ENCODE measurements around the gene ZNF473. TPM values are rescaled to one million over a fixed set of nuclear protein-coding genes. Genes with fewer than 3 reads are reported as not detected.
"Not testable (repeated sequence)": the region's sequence is repeated elsewhere in the genome, so short reads cannot be mapped to it uniquely, and the experiment has no call there.

ZNF473 gene
- total RNA-seq, 1 donor from 2014 or later = 9.0 TPM

GRCh38 chr19:50076581-50077355, 51.0 kb downstream of the ZNF473 start:
- ATAC-seq; intact Hi-C loops (cut with DNase I): not testable (repeated sequence)
- DNase-seq (ENCODE audit: low spot score) = peak; percentile 6

GRCh38 chr19:50079014-50079413, 53.2 kb downstream of the ZNF473 start:
- intact Hi-C loops (cut with DNase I); DNase-seq (ENCODE audit: low spot score); ATAC-seq: not testable (repeated sequence)

GRCh38 chr19:50084440-50084839, 58.6 kb downstream of the ZNF473 start:
- ATAC-seq; intact Hi-C loops (cut with DNase I): not testable (repeated sequence)
- DNase-seq (ENCODE audit: low spot score) = peak; percentile 0

GRCh38 chr19:50087153-50087552, 61.3 kb downstream of the ZNF473 start:
- intact Hi-C loops (cut with DNase I); ATAC-seq; DNase-seq (ENCODE audit: low spot score): not testable (repeated sequence)

GRCh38 chr19:50090706-50091105, 64.9 kb downstream of the ZNF473 start:
- ATAC-seq; intact Hi-C loops (cut with DNase I); DNase-seq (ENCODE audit: low spot score): not testable (repeated sequence)

- ATAC-seq; DNase-seq (ENCODE audit: low spot score); intact Hi-C loops (cut with DNase I): not testable (repeated sequence)
Observed at GRCh38 chr19:50091786-50092185, 66.0 kb downstream of the ZNF473 start.

- DNase-seq (ENCODE audit: low spot score); ATAC-seq; intact Hi-C loops (cut with DNase I): not testable (repeated sequence)
Observed at GRCh38 chr19:50092597-50092996, 66.8 kb downstream of the ZNF473 start.

- DNase-seq (ENCODE audit: low spot score); ATAC-seq; intact Hi-C loops (cut with DNase I): not testable (repeated sequence)
Observed at GRCh38 chr19:50097884-50098283, 72.1 kb downstream of the ZNF473 start.

- ATAC-seq; intact Hi-C loops (cut with DNase I): not testable (repeated sequence)
- peak; percentile 81 for DNase-seq (ENCODE audit: low spot score)
Observed at GRCh38 chr19:50098892-50099291, 73.1 kb downstream of the ZNF473 start.

- intact Hi-C loops (cut with DNase I); ATAC-seq: not testable (repeated sequence)
- peak; percentile 55 for DNase-seq (ENCODE audit: low spot score)
Observed at GRCh38 chr19:50099696-50100095, 73.9 kb downstream of the ZNF473 start.

- DNase-seq (ENCODE audit: low spot score); intact Hi-C loops (cut with DNase I): not testable (repeated sequence)
Observed at GRCh38 chr19:50100946-50101345, 75.1 kb downstream of the ZNF473 start.

More at GRCh38 chr19:50100946-50101345, 75.1 kb downstream of the ZNF473 start:
- ATAC-seq = not testable (repeated sequence)

Other genes with a start within 250 kb of the ZNF473 start
- gene FUZ, start 212.7 kb upstream of the ZNF473 start, total RNA-seq = 26.4 TPM
- gene MED25, start 207.7 kb upstream of the ZNF473 start, total RNA-seq = 39.7 TPM
- 143 TPM for gene PTOV1, start 174.8 kb upstream of the ZNF473 start, total RNA-seq
- 66.6 TPM for gene PNKP, start 158.4 kb upstream of the ZNF473 start, total RNA-seq
- gene AKT1S1, start 148.7 kb upstream of the ZNF473 start, total RNA-seq = 36.6 TPM
- gene TBC1D17, start 148.3 kb upstream of the ZNF473 start, total RNA-seq = 64.8 TPM
- 4.6 TPM for gene IL4I1, start 129.1 kb upstream of the ZNF473 start, total RNA-seq
- gene ATF5, start 96.8 kb upstream of the ZNF473 start, total RNA-seq = 26.0 TPM
- gene NUP62, start 96.5 kb upstream of the ZNF473 start, total RNA-seq = 37.4 TPM
- 1.6 TPM for gene SIGLEC11, start 64.8 kb upstream of the ZNF473 start, total RNA-seq
- gene VRK3, start 633 bp upstream of the ZNF473 start, total RNA-seq = 42.4 TPM
- gene IZUMO2, start 137.3 kb downstream of the ZNF473 start, total RNA-seq = not detected
- gene MYH14, start 177.6 kb downstream of the ZNF473 start, total RNA-seq = 48.7 TPM

Data from sciatic nerve (tissue), 2 donors.